Neural cell (in vitro differentiated cells): Measurements from ENCODE around the gene ADRA2B.

Experiments
- EZH2 ChIP-seq: fragments of 200-600, 300-800 bp; shearing (Covaris generic), sonication (generic); IDR thresholded peaks from 2 replicates; pipeline ENCODE4 v1.6.1; 2014; ENCODE audit warnings: antibody characterized with exemption, low read length, borderline replicate concordance, mild to moderate bottlenecking; ENCODE audit not compliant: insufficient read depth, poor library complexity, severe bottlenecking
- POLR2AphosphoS5 ChIP-seq: IDR thresholded peaks from 2 replicates; pipeline ENCODE4 v1.6.1; 2012
- TF ChIP-seq, protein P1 (sequence below): fragments of 450-650 bp; IDR thresholded peaks from 2 replicates; pipeline ENCODE4 v1.5.1; 2014; ENCODE audit warnings: antibody characterized with exemption, mild to moderate bottlenecking, moderate library complexity; ENCODE audit not compliant: poor library complexity, severe bottlenecking

DNA sequence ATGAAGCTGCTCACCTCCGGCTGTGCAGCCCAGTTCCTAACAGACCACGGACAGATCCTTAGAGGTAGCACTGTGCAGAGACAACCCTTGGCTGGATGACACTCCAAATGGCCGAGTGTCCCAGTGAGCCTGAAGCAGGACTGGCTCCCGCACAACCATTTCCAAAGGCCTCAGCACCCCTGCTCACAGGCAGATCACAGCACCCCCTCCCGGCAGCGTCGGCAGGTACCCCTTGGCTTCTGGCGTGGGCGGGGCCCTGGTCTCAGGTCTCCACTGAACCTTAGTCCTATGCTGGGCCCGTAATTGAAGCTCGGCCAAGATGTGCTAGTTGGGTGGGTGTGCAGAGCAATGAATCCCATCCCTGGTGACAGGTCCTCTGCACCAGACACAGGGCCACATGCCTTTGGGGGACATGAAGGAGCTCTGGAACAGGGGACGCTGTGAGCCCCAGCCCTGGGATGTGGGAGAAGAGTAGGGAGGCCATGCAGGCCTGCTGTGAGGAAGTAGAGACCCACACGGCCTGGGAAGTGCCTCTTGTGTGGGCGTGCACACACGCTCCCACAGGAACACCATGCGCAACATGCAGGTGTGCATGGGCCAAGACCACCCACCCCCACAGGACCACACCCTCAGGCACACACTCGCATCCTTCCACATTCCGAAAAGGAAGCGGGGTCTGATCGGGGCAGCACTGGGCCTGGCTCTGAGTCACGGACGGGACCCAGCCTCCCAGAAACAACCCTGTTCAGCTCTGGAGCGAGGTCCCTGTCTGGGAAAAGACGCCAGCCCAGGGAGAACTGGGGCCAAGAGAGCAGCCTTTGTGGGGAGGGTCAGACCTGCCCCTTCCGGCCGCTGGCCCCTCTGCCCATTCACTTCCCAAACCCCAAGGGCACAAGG lies 26.1 kb upstream of the ADRA2B start:
- TF ChIP-seq, protein P1, sequence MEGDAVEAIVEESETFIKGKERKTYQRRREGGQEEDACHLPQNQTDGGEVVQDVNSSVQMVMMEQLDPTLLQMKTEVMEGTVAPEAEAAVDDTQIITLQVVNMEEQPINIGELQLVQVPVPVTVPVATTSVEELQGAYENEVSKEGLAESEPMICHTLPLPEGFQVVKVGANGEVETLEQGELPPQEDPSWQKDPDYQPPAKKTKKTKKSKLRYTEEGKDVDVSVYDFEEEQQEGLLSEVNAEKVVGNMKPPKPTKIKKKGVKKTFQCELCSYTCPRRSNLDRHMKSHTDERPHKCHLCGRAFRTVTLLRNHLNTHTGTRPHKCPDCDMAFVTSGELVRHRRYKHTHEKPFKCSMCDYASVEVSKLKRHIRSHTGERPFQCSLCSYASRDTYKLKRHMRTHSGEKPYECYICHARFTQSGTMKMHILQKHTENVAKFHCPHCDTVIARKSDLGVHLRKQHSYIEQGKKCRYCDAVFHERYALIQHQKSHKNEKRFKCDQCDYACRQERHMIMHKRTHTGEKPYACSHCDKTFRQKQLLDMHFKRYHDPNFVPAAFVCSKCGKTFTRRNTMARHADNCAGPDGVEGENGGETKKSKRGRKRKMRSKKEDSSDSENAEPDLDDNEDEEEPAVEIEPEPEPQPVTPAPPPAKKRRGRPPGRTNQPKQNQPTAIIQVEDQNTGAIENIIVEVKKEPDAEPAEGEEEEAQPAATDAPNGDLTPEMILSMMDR, result no peak
- TF ChIP-seq POLR2AphosphoS5 (no peak), EZH2 (no peak)
